ENCODE results near the gene FMNL2.
A peak's percentile ranks its signal among the peaks of the same experiment; 100 is the strongest.

The FMNL2 gene

GRCh38 chr2:152508446-152508845 lies 173.5 kb downstream of the FMNL2 start:
- ChIA-PET POLR2A (no interaction called here), CTCF (no interaction called here)
- TF ChIP-seq CTBP1 (IDR thresholded peaks at IDR 0.05; ENCODE audit: borderline replicate concordance) (no peak), FOXM1 (IDR thresholded peaks at IDR 0.05; ENCODE audit: borderline replicate concordance) (no peak), PKNOX1 (IDR thresholded peaks at IDR 0.05) (no peak), NFRKB (IDR thresholded peaks at IDR 0.05) (no peak), TARDBP (IDR thresholded peaks at IDR 0.05) (no peak), ZNF384 (IDR thresholded peaks at IDR 0.05) (no peak), BHLHE40 (IDR thresholded peaks at IDR 0.05; ENCODE audit: borderline replicate concordance) (no peak), FOXK2 (IDR thresholded peaks at IDR 0.05) (no peak), L3MBTL2 (conservative IDR thresholded peaks at IDR 0.05) (no peak), LEF1 (IDR thresholded peaks at IDR 0.05; ENCODE audit: borderline replicate concordance) (no peak)
- no peak for DNase-seq (ENCODE audit: extremely low spot score)

- CTCF ChIA-PET = no interaction called here
- POLR2A ChIA-PET = no interaction called here
- DNase-seq (ENCODE audit: extremely low spot score) = no peak
- TF ChIP-seq PKNOX1 (IDR thresholded peaks at IDR 0.05) = no peak
- TF ChIP-seq LEF1 (IDR thresholded peaks at IDR 0.05; ENCODE audit: borderline replicate concordance) = no peak
- no peak for TF ChIP-seq ZNF384 (IDR thresholded peaks at IDR 0.05)
- no peak for TF ChIP-seq ELF4 (IDR thresholded peaks at IDR 0.05)
- no peak for TF ChIP-seq TARDBP (IDR thresholded peaks at IDR 0.05)
- TF ChIP-seq L3MBTL2 (conservative IDR thresholded peaks at IDR 0.05) = no peak
- TF ChIP-seq HDGF (IDR thresholded peaks at IDR 0.05; ENCODE audit: borderline replicate concordance) = no peak
- no peak for TF ChIP-seq FOXM1 (IDR thresholded peaks at IDR 0.05; ENCODE audit: borderline replicate concordance)
- no peak for TF ChIP-seq SUZ12 (IDR thresholded peaks at IDR 0.05)
- no peak for TF ChIP-seq SP1 (IDR thresholded peaks at IDR 0.05)
- TF ChIP-seq NFRKB (IDR thresholded peaks at IDR 0.05) = no peak
- TF ChIP-seq ARNT (IDR thresholded peaks at IDR 0.05) = no peak
- no peak for TF ChIP-seq CTBP1 (IDR thresholded peaks at IDR 0.05; ENCODE audit: borderline replicate concordance)
- TF ChIP-seq FOXA1 (IDR thresholded peaks at IDR 0.05) = no peak
- TF ChIP-seq BHLHE40 (IDR thresholded peaks at IDR 0.05; ENCODE audit: borderline replicate concordance) = no peak
- no peak for TF ChIP-seq FOXK2 (IDR thresholded peaks at IDR 0.05)
Observed at GRCh38 chr2:152509772-152510491, 175.0 kb downstream of the FMNL2 start.

- no peak for TF ChIP-seq SP1 (IDR thresholded peaks at IDR 0.05)
- TF ChIP-seq TARDBP (IDR thresholded peaks at IDR 0.05) = no peak
- no peak for TF ChIP-seq BHLHE40 (IDR thresholded peaks at IDR 0.05; ENCODE audit: borderline replicate concordance)
- no peak for TF ChIP-seq ARNT (IDR thresholded peaks at IDR 0.05)
- no peak for TF ChIP-seq FOXM1 (IDR thresholded peaks at IDR 0.05; ENCODE audit: borderline replicate concordance)
- POLR2A ChIA-PET = no interaction called here
- CTCF ChIA-PET = no interaction called here
- no peak for DNase-seq (ENCODE audit: extremely low spot score)
Observed at GRCh38 chr2:152510621-152511020, 175.6 kb downstream of the FMNL2 start.

GRCh38 chr2:152511981-152512380 lies 177.0 kb downstream of the FMNL2 start:
- DNase-seq (ENCODE audit: extremely low spot score) = no peak
- POLR2A ChIA-PET = no interaction called here
- CTCF ChIA-PET = interaction anchor here (1.6 kb wide), 1 partner anchor 9 kb away, joined by 4 read pairs; no protein-coding TSS in a partner anchor
- TF ChIP-seq ELF4 (IDR thresholded peaks at IDR 0.05) (no peak), NFRKB (IDR thresholded peaks at IDR 0.05) (no peak), PKNOX1 (IDR thresholded peaks at IDR 0.05) (no peak), TARDBP (IDR thresholded peaks at IDR 0.05) (no peak), FOXM1 (IDR thresholded peaks at IDR 0.05; ENCODE audit: borderline replicate concordance) (no peak), FOXK2 (IDR thresholded peaks at IDR 0.05) (no peak), CTBP1 (IDR thresholded peaks at IDR 0.05; ENCODE audit: borderline replicate concordance) (no peak)

- TF ChIP-seq L3MBTL2 (conservative IDR thresholded peaks at IDR 0.05) = no peak
- no peak for TF ChIP-seq HDGF (IDR thresholded peaks at IDR 0.05; ENCODE audit: borderline replicate concordance)
- POLR2A ChIA-PET = no interaction called here
- CTCF ChIA-PET = interaction anchor here (1.6 kb wide), 1 partner anchor 8 kb away, joined by 4 read pairs; no protein-coding TSS in a partner anchor
- no peak for DNase-seq (ENCODE audit: extremely low spot score)
Observed at GRCh38 chr2:152513029-152513428, 178.1 kb downstream of the FMNL2 start.

- no peak for DNase-seq (ENCODE audit: extremely low spot score)
- TF ChIP-seq FOXA1 (IDR thresholded peaks at IDR 0.05) (no peak), TARDBP (IDR thresholded peaks at IDR 0.05) (no peak), PKNOX1 (IDR thresholded peaks at IDR 0.05) (peak; percentile 24; the same call in 1 of the 2 replicates)
- CTCF ChIA-PET = no interaction called here
- POLR2A ChIA-PET = no interaction called here
Observed at GRCh38 chr2:152513681-152514080, 178.7 kb downstream of the FMNL2 start.

Data from HEK293T (cell line).